GM10248 (cell line): ENCODE data around the gene CHCHD6.

Experiments
- CTCF ChIA-PET: fragments of 300-600 bp; sonication (Branson Sonifier 250); formaldehyde crosslinking; extraction: SDS; loops from one replicate; lab custom pipeline; 2021; ENCODE audit warnings: antibody characterized with exemption; lab: Yijun Ruan, JAX
- POLR2A ChIA-PET: fragments of 350-650 bp; sonication (Branson Sonifier 250); formaldehyde crosslinking; extraction: SDS; loops from one replicate; lab custom pipeline; 2020; ENCODE audit warnings: antibody characterized with exemption; lab: Yijun Ruan, JAX
- DNase-seq: peaks from one replicate; pipeline ENCODE4 v3.0.0; 2012; ENCODE audit errors: extremely low spot score
- CTCF ChIP-seq: IDR thresholded peaks from 2 replicates; pipeline ENCODE4 v1.5.1; 2012; ENCODE audit warnings: mild to moderate bottlenecking, low read depth; ENCODE audit errors: extremely low read depth, missing control alignments, control extremely low read depth

Gene CHCHD6

GRCh38 chr3:126897943-126898342 is 193.9 kb downstream of the CHCHD6 start:
- CTCF ChIA-PET, result interaction anchor here (1.2 kb wide), 1 partner anchor 11 kb away, joined by 5 read pairs; no protein-coding TSS in a partner anchor
- no peak for TF ChIP-seq CTCF
- POLR2A ChIA-PET, result no interaction called here
- no peak for DNase-seq

- no peak for DNase-seq
- ChIA-PET POLR2A (no interaction called here), CTCF (interaction anchor here (1.0 to 1.4 kb wide), 3 partner anchors 10 kb away, joined by 3 to 4 read pairs (median 4); no protein-coding TSS in a partner anchor)
- TF ChIP-seq CTCF, result no peak
Observed at GRCh38 chr3:126900859-126901540, 197.0 kb downstream of the CHCHD6 start.

- DNase-seq, result no peak
- TF ChIP-seq CTCF, result no peak
- POLR2A ChIA-PET, result no interaction called here
- CTCF ChIA-PET, result interaction anchor here (1.0 to 1.4 kb wide), 2 partner anchors 9 to 11 kb away, joined by 3 to 4 read pairs; no protein-coding TSS in a partner anchor
Observed at GRCh38 chr3:126901631-126902030, 197.6 kb downstream of the CHCHD6 start.

- DNase-seq, result no peak
- ChIA-PET CTCF (no interaction called here), POLR2A (no interaction called here)
- TF ChIP-seq CTCF, result no peak
Observed at GRCh38 chr3:126903521-126903920, 199.5 kb downstream of the CHCHD6 start.

- POLR2A ChIA-PET, result no interaction called here
- CTCF ChIA-PET, result interaction anchor here (2.4 kb wide), 1 partner anchor 12 kb away, joined by 5 read pairs; no protein-coding TSS in a partner anchor
- no peak for DNase-seq
- no peak for TF ChIP-seq CTCF
Observed at GRCh38 chr3:126907557-126907956, 203.5 kb downstream of the CHCHD6 start.

- DNase-seq, result no peak
- POLR2A ChIA-PET, result no interaction called here
Observed at GRCh38 chr3:126908752-126909275, 204.8 kb downstream of the CHCHD6 start.

More at GRCh38 chr3:126908752-126909275, 204.8 kb downstream of the CHCHD6 start:
- CTCF ChIA-PET, result interaction anchor here (1.0 to 2.4 kb wide), 4 partner anchors 9 to 20 kb away, joined by 3 to 5 read pairs (median 4); no protein-coding TSS in a partner anchor
- no peak for TF ChIP-seq CTCF
